K562 (cell line): Measurements from ENCODE around the gene PACRG. TPM values are rescaled to one million over a fixed set of nuclear protein-coding genes. Genes with fewer than 3 reads are reported as not detected.

Experiments
- ATAC-seq: fragments of 200-7000 bp; cut with Tn5 transposase; 3 replicates; pipeline ENCODE4 v1.9.1; 2020; ENCODE audit warnings: moderate library complexity
- BruUV-seq: library from RNA; stranded (reverse); fragments of 400-500 nt; replicated peaks from 2 replicates; lab custom pipeline; 2021; lab: Mats Ljungman, UMichigan
- CTCF ChIA-PET: fragments of 300-600 bp; formaldehyde crosslinking; extraction: SDS; loops from one replicate; lab custom pipeline; 2021; ENCODE audit warnings: low intra/inter-chr PET ratio; lab: Yijun Ruan, JAX
- POLR2A ChIA-PET: fragments of 300-600, 350-650 bp; sonication (Branson Sonifier 250); formaldehyde crosslinking; extraction: SDS; loops from one replicate; lab custom pipeline; 2021; ENCODE audit warnings: antibody characterized with exemption, inconsistent platforms; lab: Yijun Ruan, JAX
- DNase-seq, 4 experiments: peaks; one replicate each; pipeline versions ENCODE4 v3.0.0 to v3.0.0-alpha.2; 2011 to 2018; ENCODE audit warnings: low spot score in 3 of 4, mixed read lengths in 3 of 4; ENCODE audit errors: extremely low read depth in 1 of 4
- FAIRE-seq: peaks from 2 replicates; lab custom pipeline; 2011; peaks lifted over from hg19 to GRCh38; lab: Jason Lieb, UNC
- H2AFZ ChIP-seq: 2 replicates; pipeline ENCODE4 v1.6.0; 2011; ENCODE audit warnings: low read depth, low read length, control low read depth, inconsistent platforms
- H3K27ac ChIP-seq: fragments of 200-600 bp; 3 replicates; pipeline ENCODE4 v1.8.0; 2011; ENCODE audit warnings: low read depth, mild to moderate bottlenecking, control low read depth, inconsistent platforms, low read length, moderate library complexity, mixed read lengths; ENCODE audit errors: extremely low read depth
- H3K27me3 ChIP-seq, 2 experiments: fragments of 300-600 bp in 1 of 2; 2 replicates in 1 of 2; 3 replicates in 1 of 2; pipeline versions ENCODE4 v1.6.0 to v1.8.0; 2011; ENCODE audit warnings: inconsistent platforms in 2 of 2, low read length in 2 of 2, mild to moderate bottlenecking in 1 of 2, mixed read lengths in 1 of 2, moderate library complexity in 1 of 2; ENCODE audit not compliant: control insufficient read depth in 2 of 2, insufficient read depth in 2 of 2
- H3K36me3 ChIP-seq: fragments of 300-600 bp; 3 replicates; pipeline ENCODE4 v1.8.0; 2011; ENCODE audit warnings: mild to moderate bottlenecking, low read length, inconsistent platforms; ENCODE audit not compliant: control insufficient read depth, insufficient read depth
- H3K4me1 ChIP-seq, 2 experiments: fragments of 200-600 bp in 1 of 2; replicated peaks in 1 of 2; 2 replicates in 1 of 2; 3 replicates in 1 of 2; pipeline versions ENCODE4 v1.5.1 to v1.8.0; 2011; ENCODE audit warnings: inconsistent platforms in 2 of 2, low read length in 2 of 2, mild to moderate bottlenecking in 1 of 2, mixed read lengths in 1 of 2, moderate library complexity in 1 of 2; ENCODE audit not compliant: control insufficient read depth in 2 of 2, insufficient read depth in 2 of 2
- H3K4me2 ChIP-seq: 2 replicates; pipeline ENCODE4 v1.6.1; 2011; ENCODE audit warnings: low read length, control low read depth, inconsistent platforms, mixed read lengths; ENCODE audit not compliant: insufficient read depth
- H3K4me3 ChIP-seq: fragments of 200-600 bp; sonication (generic), shearing (Covaris generic); 2 replicates; pipeline ENCODE4 v1.5.1; 2016; ENCODE audit warnings: control low read depth, inconsistent platforms
- H3K79me2 ChIP-seq: fragments of 200-600 bp; 3 replicates; pipeline ENCODE4 v1.8.0; 2011; ENCODE audit warnings: low read length, inconsistent platforms; ENCODE audit not compliant: control insufficient read depth, insufficient read depth
- H3K9ac ChIP-seq, 2 experiments: 2 replicates each; pipeline versions ENCODE4 v1.6.0 to v1.6.1; 2011; ENCODE audit warnings: low read depth in 2 of 2, low read length in 2 of 2, control low read depth in 1 of 2, inconsistent platforms in 1 of 2, mild to moderate bottlenecking in 1 of 2, mixed read lengths in 1 of 2; ENCODE audit not compliant: insufficient read depth in 1 of 2
- H3K9me1 ChIP-seq: one replicate; pipeline ENCODE4 v1.6.0; 2011; ENCODE audit warnings: inconsistent platforms, mild to moderate bottlenecking, low read length, moderate library complexity; ENCODE audit not compliant: control insufficient read depth, insufficient read depth
- H3K9me3 ChIP-seq: replicated peaks from 2 replicates; pipeline ENCODE4 v1.5.1; 2011; ENCODE audit warnings: low read depth, low read length, inconsistent platforms; ENCODE audit not compliant: control insufficient read depth, insufficient read depth
- H4K20me1 ChIP-seq: replicated peaks from 2 replicates; pipeline ENCODE4 v1.6.1; 2011; ENCODE audit warnings: low read length, inconsistent platforms, mixed read lengths; ENCODE audit not compliant: control insufficient read depth, insufficient read depth
- HLTF ChIP-seq: fragments of 450-650 bp; IDR thresholded peaks from 2 replicates; pipeline ENCODE4 v1.6.1; 2016
- MCM7 ChIP-seq, 2 experiments: fragments of 450-650 bp; IDR thresholded peaks; 2 replicates each; pipeline ENCODE4 v1.6.1; 2016 to 2018
- SOX6 ChIP-seq: fragments of 450-650 bp; IDR thresholded peaks from 2 replicates; pipeline ENCODE4 v1.6.1; 2014; ENCODE audit warnings: mild to moderate bottlenecking
- STAG1 ChIP-seq: sonication (generic); formaldehyde crosslinking; IDR thresholded peaks from 2 replicates; pipeline ENCODE4 v1.5.0; 2020; ENCODE audit warnings: missing genetic modification reagents, borderline replicate concordance
- WGBS: fragments of 100-300 bp; shearing (Covaris generic); methylation state at CpG from one replicate; pipeline ENCODE4 v1.1.6; 2016; ENCODE audit warnings: low coverage, mixed read lengths; ENCODE audit not compliant: insufficient coverage; ENCODE audit errors: missing lambda C conversion rate; 5-methylcytosine and 5-hydroxymethylcytosine counted together
- in situ Hi-C: fragments of 300-500 bp; cut with MboI; formaldehyde crosslinking; loops from 4 replicates; pipeline ENCODE4 v1.15.0; 2018; ENCODE audit warnings: inconsistent platforms, mixed read lengths
- intact Hi-C: fragments of 100-400 bp; cut with micrococcal nuclease; formaldehyde crosslinking; loops from 2 replicates; pipeline ENCODE4 v1.14.2; 2022
- polyA plus RNA-seq, 8 experiments: library from polyadenylated mRNA; depleted of rRNA in 4 of 8; stranded (reverse) in 5 of 8; unstranded in 3 of 8; fragments of >200 nt; fragmentation: Nextera tagmentation in 2 of 8; fragmentation: Illumina TruSeq in 1 of 8; extraction: Ambion mirVana in 2 of 8; extraction: Trizol in 1 of 8; gene quantifications; 2 replicates each; pipeline versions ENCODE4 v1.2.1 to v1.2.3, GENCODE V29; 2011 to 2014; ENCODE audit warnings: inconsistent platforms in 1 of 8, missing spikeins in 1 of 8
- total RNA-seq, 7 experiments: library from RNA; depleted of rRNA in 6 of 7; stranded (reverse); fragments of >200 nt in 6 of 7; fragmentation: Illumina TruSeq in 2 of 7; extraction: Trizol in 2 of 7; gene quantifications; 2 replicates each; pipeline versions ENCODE4 v1.2.1 to v1.2.3, GENCODE V29; 2011 to 2021; ENCODE audit warnings: low replicate concordance in 1 of 7
- TF ChIP-seq, protein P1 (sequence below): sonication (generic); formaldehyde crosslinking; IDR thresholded peaks from 2 replicates; pipeline ENCODE4 v1.8.1; 2022; ENCODE audit warnings: missing genetic modification reagents
- TF ChIP-seq, protein P2 (sequence below), 2 experiments: fragments of 450-650 bp; formaldehyde crosslinking in 1 of 2; IDR thresholded peaks; 2 replicates each; pipeline versions ENCODE4 v1.4.0 to v1.6.1; 2014 to 2020; ENCODE audit warnings: mild to moderate bottlenecking in 2 of 2, borderline replicate concordance in 1 of 2, low read depth in 1 of 2

The PACRG gene
- total and polyA plus RNA-seq, 9 of the 15 experiments (the other 6 are each of a cell fraction or from before 2014, with no cell fraction given) = 0.04 TPM; not detected in 8

DNA sequence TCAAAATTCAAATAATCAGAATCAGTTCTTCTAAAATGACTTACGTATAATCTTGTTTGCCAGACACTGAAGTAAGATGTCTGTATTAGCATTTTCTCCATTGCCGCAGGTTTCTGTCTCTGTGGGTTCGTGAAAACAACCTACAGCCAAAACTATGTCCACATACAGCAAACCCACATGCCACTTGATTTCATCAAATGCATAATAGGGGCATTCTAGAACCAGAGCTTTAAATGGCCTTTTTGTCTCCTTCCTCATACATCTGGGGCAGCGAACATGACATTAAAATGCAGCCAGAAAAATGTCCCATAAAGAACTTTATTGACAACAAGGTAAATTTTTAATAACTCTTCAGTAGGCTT, 596.5 kb downstream of the PACRG start:
- in situ Hi-C loops = no loop called here
- WGBS = 5% methylated on average over 4 of the region's 4 CpGs
- intact Hi-C loops = no loop called here
- H3K9me1 ChIP-seq = no peaks in the 10 kb centered on the region
- H4K20me1 ChIP-seq = no peaks in the 10 kb centered on the region
- H3K79me2 ChIP-seq = no peaks in the 10 kb centered on the region
- ChIA-PET POLR2A (no interaction called here), CTCF (no interaction called here)
- BruUV-seq = no TSS peak
- no peak overlapping the region for H3K9ac ChIP-seq
- no peaks in the 10 kb centered on the region for H3K36me3 ChIP-seq
- H3K27me3 ChIP-seq = peaks cover 40 to 43% of the 10 kb centered on the region in 2 experiments
- no peak for ATAC-seq
- DNase-seq = no peak
- H3K4me2 ChIP-seq = no peak overlapping the region
- no peak overlapping the region for H3K4me3 ChIP-seq
- no peak overlapping the region for H3K27ac ChIP-seq
- no peaks in the 10 kb centered on the region for H3K4me1 ChIP-seq
- H2AFZ ChIP-seq = no peak overlapping the region
- TF ChIP-seq, protein P1, sequence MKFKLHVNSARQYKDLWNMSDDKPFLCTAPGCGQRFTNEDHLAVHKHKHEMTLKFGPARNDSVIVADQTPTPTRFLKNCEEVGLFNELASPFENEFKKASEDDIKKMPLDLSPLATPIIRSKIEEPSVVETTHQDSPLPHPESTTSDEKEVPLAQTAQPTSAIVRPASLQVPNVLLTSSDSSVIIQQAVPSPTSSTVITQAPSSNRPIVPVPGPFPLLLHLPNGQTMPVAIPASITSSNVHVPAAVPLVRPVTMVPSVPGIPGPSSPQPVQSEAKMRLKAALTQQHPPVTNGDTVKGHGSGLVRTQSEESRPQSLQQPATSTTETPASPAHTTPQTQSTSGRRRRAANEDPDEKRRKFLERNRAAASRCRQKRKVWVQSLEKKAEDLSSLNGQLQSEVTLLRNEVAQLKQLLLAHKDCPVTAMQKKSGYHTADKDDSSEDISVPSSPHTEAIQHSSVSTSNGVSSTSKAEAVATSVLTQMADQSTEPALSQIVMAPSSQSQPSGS = no peak
- FAIRE-seq = no peak
- no peaks in the 10 kb centered on the region for H3K9me3 ChIP-seq

DNA sequence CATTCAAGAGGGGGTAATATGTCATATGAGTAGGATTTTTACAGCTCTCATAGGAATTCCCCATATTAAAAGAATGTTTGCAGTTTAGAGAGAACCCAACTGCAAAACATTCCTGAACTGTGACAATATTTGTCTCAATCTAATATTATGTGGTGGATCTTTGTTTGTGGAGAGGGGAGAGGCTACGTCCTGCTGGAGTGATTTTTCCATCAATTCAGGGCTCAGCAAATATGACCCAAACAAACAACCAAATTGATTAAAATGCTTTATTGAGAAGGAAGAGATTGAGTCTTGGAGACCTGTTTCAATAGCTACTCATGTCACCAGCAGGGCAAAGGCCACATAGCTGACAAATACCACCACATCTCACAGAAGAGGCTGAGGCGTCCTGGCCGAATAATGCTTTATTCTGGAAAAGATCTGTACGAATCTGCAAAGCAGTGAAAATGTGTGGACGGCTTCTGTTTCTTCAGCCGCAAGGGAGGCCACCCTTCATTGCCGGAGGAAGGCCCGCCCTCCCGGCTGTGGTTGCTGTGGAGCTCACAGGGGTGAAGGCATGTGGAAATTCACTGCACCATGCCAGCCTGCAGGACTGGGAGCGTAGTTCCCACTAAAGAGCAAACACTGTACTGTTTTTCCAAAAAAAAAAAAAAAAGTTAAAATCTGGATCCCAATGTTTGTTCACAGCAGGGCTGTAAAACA, 597.1 kb downstream of the PACRG start:
- no peak for ATAC-seq
- CTCF ChIA-PET = no interaction called here
- Histone ChIP-seq H2AFZ (no peak overlapping the region), H3K27ac (no peak overlapping the region), H3K4me3 (no peak overlapping the region), H3K4me1 (no peaks in the 10 kb centered on the region), H3K9ac (no peak overlapping the region), H3K4me2 (no peak overlapping the region), H3K27me3 (peaks cover 39 to 43% of the 10 kb centered on the region in 2 experiments), H3K79me2 (no peaks in the 10 kb centered on the region), H3K9me1 (no peaks in the 10 kb centered on the region), H4K20me1 (no peaks in the 10 kb centered on the region), H3K9me3 (no peaks in the 10 kb centered on the region), H3K36me3 (no peaks in the 10 kb centered on the region)
- no peak for DNase-seq
- POLR2A ChIA-PET = no interaction called here
- in situ Hi-C loops (no loop called here), intact Hi-C loops (no loop called here)
- BruUV-seq = no TSS peak
- WGBS = 1% methylated on average over 10 of the region's 10 CpGs
- FAIRE-seq = no peak
- TF ChIP-seq STAG1 (CRISPR knock-in tag) (no peak), SOX6 (no peak), HLTF (no peak), MCM7 (IDR thresholded peaks at IDR 0.05) (no peak)
- TF ChIP-seq, protein P2, sequence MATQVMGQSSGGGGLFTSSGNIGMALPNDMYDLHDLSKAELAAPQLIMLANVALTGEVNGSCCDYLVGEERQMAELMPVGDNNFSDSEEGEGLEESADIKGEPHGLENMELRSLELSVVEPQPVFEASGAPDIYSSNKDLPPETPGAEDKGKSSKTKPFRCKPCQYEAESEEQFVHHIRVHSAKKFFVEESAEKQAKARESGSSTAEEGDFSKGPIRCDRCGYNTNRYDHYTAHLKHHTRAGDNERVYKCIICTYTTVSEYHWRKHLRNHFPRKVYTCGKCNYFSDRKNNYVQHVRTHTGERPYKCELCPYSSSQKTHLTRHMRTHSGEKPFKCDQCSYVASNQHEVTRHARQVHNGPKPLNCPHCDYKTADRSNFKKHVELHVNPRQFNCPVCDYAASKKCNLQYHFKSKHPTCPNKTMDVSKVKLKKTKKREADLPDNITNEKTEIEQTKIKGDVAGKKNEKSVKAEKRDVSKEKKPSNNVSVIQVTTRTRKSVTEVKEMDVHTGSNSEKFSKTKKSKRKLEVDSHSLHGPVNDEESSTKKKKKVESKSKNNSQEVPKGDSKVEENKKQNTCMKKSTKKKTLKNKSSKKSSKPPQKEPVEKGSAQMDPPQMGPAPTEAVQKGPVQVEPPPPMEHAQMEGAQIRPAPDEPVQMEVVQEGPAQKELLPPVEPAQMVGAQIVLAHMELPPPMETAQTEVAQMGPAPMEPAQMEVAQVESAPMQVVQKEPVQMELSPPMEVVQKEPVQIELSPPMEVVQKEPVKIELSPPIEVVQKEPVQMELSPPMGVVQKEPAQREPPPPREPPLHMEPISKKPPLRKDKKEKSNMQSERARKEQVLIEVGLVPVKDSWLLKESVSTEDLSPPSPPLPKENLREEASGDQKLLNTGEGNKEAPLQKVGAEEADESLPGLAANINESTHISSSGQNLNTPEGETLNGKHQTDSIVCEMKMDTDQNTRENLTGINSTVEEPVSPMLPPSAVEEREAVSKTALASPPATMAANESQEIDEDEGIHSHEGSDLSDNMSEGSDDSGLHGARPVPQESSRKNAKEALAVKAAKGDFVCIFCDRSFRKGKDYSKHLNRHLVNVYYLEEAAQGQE (IDR thresholded peaks at IDR 0.05; ENCODE audit: borderline replicate concordance) = no peak
- TF ChIP-seq, protein P2 (CRISPR knock-in tag; IDR thresholded peaks at IDR 0.05; ENCODE audit: low read depth) = no peak
